Caco-2 (cell line): ENCODE data around the gene LYPD6. TPM values are rescaled to one million over a fixed set of nuclear protein-coding genes. Genes with fewer than 3 reads are reported as not detected.
A peak's percentile ranks its signal among the peaks of the same experiment; 100 is the strongest.

Source experiments
- BruUV-seq: library from RNA; stranded (reverse); fragments of 400-500 nt; replicated peaks from 2 replicates; lab custom pipeline; 2021; lab: Mats Ljungman, UMichigan
- CTCF ChIA-PET: fragments of 300-600 bp; sonication (Branson Sonifier 250); formaldehyde crosslinking; loops from one replicate; lab custom pipeline; 2022; ENCODE audit warnings: antibody characterized with exemption; lab: Charles Lee
- POLR2A ChIA-PET: fragments of 300-600 bp; sonication (Branson Sonifier 250); formaldehyde crosslinking; loops from one replicate; lab custom pipeline; 2022; ENCODE audit warnings: antibody characterized with exemption; lab: Charles Lee
- DNase-seq, 2 experiments: peaks; one replicate each; pipeline versions ENCODE4 v3.0.0 to v3.0.0-alpha.2; 2020 to 2022
- H3K27me3 ChIP-seq: replicated peaks from 2 replicates; pipeline ENCODE4 v1.6.0; 2011; ENCODE audit warnings: low read length; ENCODE audit not compliant: control insufficient read depth, insufficient read depth
- H3K36me3 ChIP-seq: 2 replicates; pipeline ENCODE4 v1.5.1; 2011; ENCODE audit warnings: low read length; ENCODE audit not compliant: control insufficient read depth, insufficient read depth
- H3K4me1 ChIP-seq: fragments of 250-450 bp; sonication (Bioruptor Pico); 2 replicates; pipeline ENCODE4 v1.5.1; 2020; ENCODE audit warnings: mild to moderate bottlenecking
- H3K4me3 ChIP-seq: 2 replicates; pipeline ENCODE4 v1.5.1; 2011; ENCODE audit warnings: low read depth, mild to moderate bottlenecking, control low read depth, low read length
- H3K9me3 ChIP-seq: fragments of 250-450 bp; sonication (Bioruptor Pico); 2 replicates; pipeline ENCODE4 v1.5.1; 2020; ENCODE audit warnings: mild to moderate bottlenecking, moderate library complexity
- H3K27ac Mint-ChIP-seq: one replicate; pipeline ENCODE4 v1.8.0; 2022; ENCODE audit warnings: mixed read lengths; ENCODE audit not compliant: unreplicated experiment
- H3K27me3 Mint-ChIP-seq: one replicate; pipeline ENCODE4 v1.8.0; 2022; ENCODE audit warnings: mixed read lengths; ENCODE audit not compliant: insufficient read depth, unreplicated experiment
- H3K36me3 Mint-ChIP-seq: one replicate; pipeline ENCODE4 v1.8.0; 2022; ENCODE audit warnings: mild to moderate bottlenecking, mixed read lengths; ENCODE audit not compliant: insufficient read depth, unreplicated experiment
- H3K4me1 Mint-ChIP-seq: one replicate; pipeline ENCODE4 v1.8.0; 2022; ENCODE audit warnings: low read depth, mixed read lengths; ENCODE audit not compliant: unreplicated experiment
- H3K4me3 Mint-ChIP-seq: one replicate; pipeline ENCODE4 v1.8.0; 2022; ENCODE audit warnings: mild to moderate bottlenecking, moderate library complexity, mixed read lengths; ENCODE audit not compliant: unreplicated experiment
- H3K9me3 Mint-ChIP-seq: one replicate; pipeline ENCODE4 v1.8.0; 2022; ENCODE audit warnings: mixed read lengths; ENCODE audit not compliant: unreplicated experiment
- intact Hi-C: fragments of 100-400 bp; cut with micrococcal nuclease; formaldehyde crosslinking; loops from one replicate; pipeline ENCODE4 v1.10.0; 2022; ENCODE audit not compliant: unreplicated experiment
- total RNA-seq: library from RNA; stranded (reverse); gene quantifications from 2 replicates; pipeline ENCODE4 v1.2.3, GENCODE V29; 2022
- TF ChIP-seq, protein P1 (sequence below), 2 experiments: fragments of 200-600 bp in 1 of 2; IDR thresholded peaks; 1 replicate in 1 of 2; 2 replicates in 1 of 2; pipeline versions ENCODE4 v1.5.1 to v1.8.0; 2011 to 2022; ENCODE audit warnings: antibody characterized with exemption in 1 of 2, control low read depth in 1 of 2, inconsistent platforms in 1 of 2, low read depth in 1 of 2, low read length in 1 of 2, mild to moderate bottlenecking in 1 of 2, moderate library complexity in 1 of 2; ENCODE audit not compliant: insufficient read depth in 1 of 2, severe bottlenecking in 1 of 2, unreplicated experiment in 1 of 2

Gene LYPD6
- total RNA-seq, 1 experiment from 2014 or later, result 9.0 TPM

DNA sequence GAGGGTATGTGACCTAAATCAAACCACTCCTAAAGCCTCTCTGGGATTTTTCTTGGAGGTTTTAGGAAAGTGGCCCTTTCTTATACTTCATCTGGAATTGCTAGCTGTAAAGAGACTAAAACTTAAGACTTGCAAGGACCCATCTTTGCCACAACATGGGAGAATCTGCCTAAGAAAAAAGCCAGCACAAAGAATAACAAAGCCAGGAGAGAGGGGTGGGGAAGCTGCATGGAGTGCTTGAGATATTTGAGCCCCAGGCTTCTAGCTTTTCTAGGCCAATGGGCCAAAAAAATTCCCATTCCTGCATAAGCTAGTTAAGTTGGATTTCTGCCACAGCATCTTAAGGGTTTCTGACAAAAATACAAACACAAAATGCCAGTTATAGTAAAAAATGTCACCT is 38.5 kb upstream of the LYPD6 start:
- H3K27me3 Mint-ChIP-seq, result no peaks in the 10 kb centered on the region
- no TSS peak for BruUV-seq
- peaks cover 28% of the 10 kb centered on the region for H3K4me1 ChIP-seq
- H3K4me3 ChIP-seq, result no peak overlapping the region
- ChIA-PET CTCF (interaction anchor here (1.0 kb wide), 1 partner anchor 21 kb away, joined by 3 read pairs; no protein-coding TSS in a partner anchor), POLR2A (no interaction called here)
- H3K36me3 Mint-ChIP-seq, result no peaks in the 10 kb centered on the region
- peaks cover 18% of the 10 kb centered on the region for H3K4me1 Mint-ChIP-seq
- H3K27me3 ChIP-seq, result no peaks in the 10 kb centered on the region
- H3K36me3 ChIP-seq, result no peaks in the 10 kb centered on the region
- H3K9me3 Mint-ChIP-seq, result no peaks in the 10 kb centered on the region
- intact Hi-C loops, result no loop called here
- H3K9me3 ChIP-seq, result 0 out of 2 replicates have a peak, but pooled peaks cover 3% of the 10 kb centered on the region
- H3K27ac Mint-ChIP-seq, result no peak overlapping the region
- H3K4me3 Mint-ChIP-seq, result no peak overlapping the region
- no peak for DNase-seq
- TF ChIP-seq, protein P1, sequence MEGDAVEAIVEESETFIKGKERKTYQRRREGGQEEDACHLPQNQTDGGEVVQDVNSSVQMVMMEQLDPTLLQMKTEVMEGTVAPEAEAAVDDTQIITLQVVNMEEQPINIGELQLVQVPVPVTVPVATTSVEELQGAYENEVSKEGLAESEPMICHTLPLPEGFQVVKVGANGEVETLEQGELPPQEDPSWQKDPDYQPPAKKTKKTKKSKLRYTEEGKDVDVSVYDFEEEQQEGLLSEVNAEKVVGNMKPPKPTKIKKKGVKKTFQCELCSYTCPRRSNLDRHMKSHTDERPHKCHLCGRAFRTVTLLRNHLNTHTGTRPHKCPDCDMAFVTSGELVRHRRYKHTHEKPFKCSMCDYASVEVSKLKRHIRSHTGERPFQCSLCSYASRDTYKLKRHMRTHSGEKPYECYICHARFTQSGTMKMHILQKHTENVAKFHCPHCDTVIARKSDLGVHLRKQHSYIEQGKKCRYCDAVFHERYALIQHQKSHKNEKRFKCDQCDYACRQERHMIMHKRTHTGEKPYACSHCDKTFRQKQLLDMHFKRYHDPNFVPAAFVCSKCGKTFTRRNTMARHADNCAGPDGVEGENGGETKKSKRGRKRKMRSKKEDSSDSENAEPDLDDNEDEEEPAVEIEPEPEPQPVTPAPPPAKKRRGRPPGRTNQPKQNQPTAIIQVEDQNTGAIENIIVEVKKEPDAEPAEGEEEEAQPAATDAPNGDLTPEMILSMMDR (IDR thresholded peaks at IDR 0.05; ENCODE audit: insufficient read depth in 1 of 2, low read depth in 1 of 2, low read length in 1 of 2, severe bottlenecking in 1 of 2, unreplicated experiment in 1 of 2), result no peak

- no peaks in the 10 kb centered on the region for H3K27me3 ChIP-seq
- H3K27me3 Mint-ChIP-seq, result no peaks in the 10 kb centered on the region
- peaks cover 18% of the 10 kb centered on the region; the same call in 1 of the 2 replicates for H3K4me1 ChIP-seq
- no peak overlapping the region for H3K4me3 Mint-ChIP-seq
- POLR2A ChIA-PET, result no interaction called here
- CTCF ChIA-PET, result no interaction called here
- H3K4me1 Mint-ChIP-seq, result peaks cover 1% of the 10 kb centered on the region
- BruUV-seq, result no TSS peak
- intact Hi-C loops, result no loop called here
- no peaks in the 10 kb centered on the region for H3K9me3 Mint-ChIP-seq
- no peaks in the 10 kb centered on the region for H3K36me3 ChIP-seq
- no peaks in the 10 kb centered on the region for H3K36me3 Mint-ChIP-seq
- no peak for DNase-seq
- H3K27ac Mint-ChIP-seq, result no peak overlapping the region
- TF ChIP-seq, protein P1 (IDR thresholded peaks at IDR 0.05; ENCODE audit: insufficient read depth in 1 of 2, low read depth in 1 of 2, low read length in 1 of 2, severe bottlenecking in 1 of 2, unreplicated experiment in 1 of 2), result no peak
- H3K4me3 ChIP-seq, result no peak overlapping the region
- 0 out of 2 replicates have a peak, but pooled peaks cover 3% of the 10 kb centered on the region for H3K9me3 ChIP-seq
These were observed 34.4 kb upstream of the LYPD6 start for GRCh38 chr2:149296031-149296430.

- Mint-ChIP-seq H3K4me1 (peaks cover 21% of the 10 kb centered on the region), H3K36me3 (no peaks in the 10 kb centered on the region), H3K27ac (no peak overlapping the region), H3K27me3 (no peaks in the 10 kb centered on the region), H3K9me3 (no peaks in the 10 kb centered on the region), H3K4me3 (no peak overlapping the region)
- Histone ChIP-seq H3K36me3 (no peaks in the 10 kb centered on the region), H3K4me3 (no peak overlapping the region), H3K4me1 (0 out of 2 replicates have a peak, but pooled peaks cover 3% of the 10 kb centered on the region), H3K9me3 (no peaks in the 10 kb centered on the region), H3K27me3 (no peaks in the 10 kb centered on the region)
- TF ChIP-seq, protein P1 (IDR thresholded peaks at IDR 0.05; ENCODE audit: insufficient read depth in 1 of 2, low read depth in 1 of 2, low read length in 1 of 2, severe bottlenecking in 1 of 2, unreplicated experiment in 1 of 2), result no peak
- ChIA-PET CTCF (no interaction called here), POLR2A (no interaction called here)
- peak in 1 of 2 experiments; percentile 47 for DNase-seq
- no TSS peak for BruUV-seq
- intact Hi-C loops, result no loop called here
These were observed 23.4 kb upstream of the LYPD6 start for GRCh38 chr2:149307014-149307413.
